Activated CD4-positive, alpha-beta T cell treated with anti-CD3 and anti-CD28 coated beads for 1 hour (primary cell): Measurements from ENCODE around the gene PSMG2.

Source experiments
- DNase-seq: peaks from one replicate; pipeline ENCODE4 v3.0.0-alpha.2; 2020

PSMG2 gene

DNA sequence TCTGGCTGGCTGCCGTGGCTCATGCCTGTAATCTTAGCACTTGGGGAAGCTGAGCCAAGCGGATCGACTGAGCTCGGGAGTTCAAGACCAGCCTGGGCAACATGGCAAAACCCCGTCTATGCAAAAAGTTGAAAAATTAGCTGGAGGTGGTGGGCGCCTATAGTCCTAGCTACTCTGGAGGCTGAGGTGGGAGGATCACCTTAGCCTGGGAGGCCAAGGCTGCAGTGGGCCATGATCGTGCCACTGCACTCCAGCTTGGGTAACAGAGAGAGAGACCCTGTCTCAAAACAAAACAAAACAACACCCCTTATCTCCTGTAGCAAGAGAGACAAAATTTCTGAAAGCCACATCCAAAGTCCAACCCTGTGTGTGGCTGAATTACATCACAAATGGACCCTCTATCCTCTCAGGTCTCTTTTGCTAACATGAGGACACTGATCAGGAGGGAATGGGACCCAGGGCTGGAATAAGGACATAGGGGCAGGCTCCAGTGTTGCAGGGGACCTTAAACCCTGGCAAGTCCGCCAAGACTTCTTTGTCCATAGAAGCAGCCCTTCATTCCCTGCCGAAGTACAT, 64.8 kb downstream of the PSMG2 start:
- no peak for DNase-seq

DNA sequence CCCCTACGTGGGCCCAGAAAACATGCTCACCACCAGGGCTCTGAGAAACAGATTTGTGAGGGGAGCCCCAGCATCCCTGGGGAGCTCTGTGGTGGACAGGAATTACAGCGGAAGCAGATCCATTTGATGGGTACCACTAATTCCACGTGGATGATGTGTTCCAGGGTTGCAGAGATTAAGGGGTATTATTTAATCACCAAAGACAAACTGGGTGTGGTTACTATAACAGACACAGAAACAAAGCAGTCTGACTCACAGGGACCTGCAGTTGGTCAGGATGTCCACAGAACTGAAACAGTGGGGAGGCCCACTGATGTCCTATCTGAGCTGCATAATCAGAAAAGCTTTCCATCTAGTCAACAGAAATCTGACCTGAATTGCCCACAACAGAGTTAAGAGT, 65.8 kb downstream of the PSMG2 start:
- no peak for DNase-seq

- no peak for DNase-seq
These were observed 66.3 kb downstream of the PSMG2 start for GRCh38 chr18:12769136-12769535.

DNA sequence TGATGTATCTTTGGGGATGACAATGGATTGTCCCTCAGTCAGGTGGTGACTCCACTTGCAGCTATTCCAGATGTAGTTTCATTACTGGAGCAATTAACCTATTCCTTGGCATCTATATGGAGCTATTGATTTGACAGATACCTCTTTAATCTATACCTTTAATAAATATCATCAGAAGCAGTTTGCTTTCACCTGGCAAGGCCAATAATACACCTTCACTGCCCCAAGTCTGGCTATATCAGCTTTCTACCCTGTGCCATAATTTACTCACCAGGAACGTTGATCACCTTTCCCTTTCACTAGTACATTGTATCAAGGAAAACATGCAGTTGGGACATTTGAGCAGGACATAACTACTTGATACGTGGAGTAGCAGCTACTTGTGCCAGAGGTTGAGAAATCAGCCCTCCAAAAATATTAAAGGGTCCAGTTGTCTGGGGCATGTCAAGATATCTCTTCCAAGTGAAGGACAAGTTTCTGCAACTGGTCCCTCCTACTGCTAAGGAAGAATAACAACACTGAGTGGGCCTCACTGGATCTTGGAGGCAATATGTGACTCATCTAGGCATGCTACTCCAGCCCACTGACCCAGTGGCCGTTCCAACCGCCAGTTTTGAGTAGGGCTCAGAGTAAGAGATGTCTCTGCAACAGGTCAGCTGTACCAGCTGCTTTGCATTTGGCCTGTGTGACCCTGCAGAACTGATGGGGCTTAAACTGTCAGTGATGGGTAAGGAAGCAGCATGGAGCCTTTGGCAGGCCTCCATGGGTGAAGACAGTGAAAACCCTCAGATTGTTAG, 67.0 kb downstream of the PSMG2 start:
- no peak for DNase-seq

GRCh38 chr18:12770469-12771219, 67.8 kb downstream of the PSMG2 start:
- no peak for DNase-seq

- DNase-seq: no peak
These were observed 69.3 kb downstream of the PSMG2 start for GRCh38 chr18:12772111-12772510.

GRCh38 chr18:12773369-12773768, 70.5 kb downstream of the PSMG2 start:
- no peak for DNase-seq

GRCh38 chr18:12774982-12775381, 72.1 kb downstream of the PSMG2 start:
- DNase-seq: no peak
